Stimulated activated CD8-positive, alpha-beta memory T cell treated with anti-CD3 and anti-CD28 coated beads, Interleukin-12 subunit alpha, Interleukin-12 subunit beta, amount 100 ng/mL, for 24 hours (primary cell): ENCODE results near the gene TMEM41B.
"Not testable (repeated sequence)": the region's sequence is repeated elsewhere in the genome, so short reads cannot be mapped to it uniquely, and the experiment has no call there.

Source experiments
- DNase-seq: peaks from one replicate; pipeline ENCODE4 v3.0.0-alpha.2; 2020; ENCODE audit errors: extremely low read depth

TMEM41B gene

DNA sequence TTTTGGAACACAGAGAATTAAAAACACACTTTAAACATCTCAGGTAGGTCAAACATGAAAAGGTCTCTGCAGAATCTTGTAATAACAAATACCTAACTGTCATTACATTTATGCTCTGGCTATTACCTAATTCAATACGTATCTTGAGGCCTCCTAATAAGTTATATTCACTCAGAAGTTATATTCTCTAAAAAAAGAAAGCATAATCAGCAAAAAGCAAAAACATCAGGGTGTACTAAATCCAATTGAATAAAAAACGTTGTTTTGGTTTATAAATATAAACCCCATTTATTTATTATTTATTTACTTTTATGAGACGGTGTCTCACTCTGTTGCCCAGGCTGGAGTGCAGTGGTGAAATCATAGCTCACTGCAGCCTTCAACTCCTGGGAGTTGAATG is 10.2 kb downstream of the TMEM41B start:
- DNase-seq: no peak

DNA sequence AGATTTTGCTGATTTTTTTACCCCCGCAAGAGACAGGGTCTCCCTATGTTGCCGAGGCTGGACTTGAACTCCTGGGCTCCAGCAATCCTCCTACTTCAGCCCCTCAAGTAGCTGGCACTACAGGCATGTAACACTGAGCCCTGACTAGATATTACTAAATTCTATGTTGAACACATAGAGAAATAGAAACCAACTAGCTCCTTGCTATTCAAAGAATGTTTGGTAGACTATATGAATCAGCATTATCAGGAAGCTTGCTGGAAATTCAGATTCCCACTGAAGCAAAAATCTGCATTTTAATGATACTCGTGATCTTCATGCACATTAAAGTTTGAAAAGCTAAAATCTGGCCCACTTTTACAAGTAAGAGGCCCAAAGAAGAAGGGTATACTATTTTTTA is 11.9 kb downstream of the TMEM41B start:
- DNase-seq: no peak

DNA sequence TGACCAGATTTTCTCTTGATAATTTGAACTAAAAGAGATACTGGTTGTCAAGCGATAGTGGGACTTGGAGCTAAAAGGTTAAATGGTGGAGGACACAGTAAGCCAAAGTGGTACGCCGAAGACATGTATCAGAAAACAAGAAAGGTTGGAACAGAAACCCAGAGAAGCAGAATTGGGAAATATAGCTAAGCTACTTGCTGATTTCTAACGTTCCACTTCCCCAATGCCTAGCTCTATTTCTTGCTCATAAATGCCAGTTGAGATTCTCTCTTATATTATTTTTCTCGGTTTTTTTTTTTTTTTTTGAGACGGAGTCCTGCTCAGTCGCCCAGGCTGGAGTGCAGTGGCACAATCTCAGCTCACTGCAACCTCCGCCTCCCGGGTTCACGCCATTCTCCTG is 12.7 kb downstream of the TMEM41B start:
- DNase-seq: no peak

DNA sequence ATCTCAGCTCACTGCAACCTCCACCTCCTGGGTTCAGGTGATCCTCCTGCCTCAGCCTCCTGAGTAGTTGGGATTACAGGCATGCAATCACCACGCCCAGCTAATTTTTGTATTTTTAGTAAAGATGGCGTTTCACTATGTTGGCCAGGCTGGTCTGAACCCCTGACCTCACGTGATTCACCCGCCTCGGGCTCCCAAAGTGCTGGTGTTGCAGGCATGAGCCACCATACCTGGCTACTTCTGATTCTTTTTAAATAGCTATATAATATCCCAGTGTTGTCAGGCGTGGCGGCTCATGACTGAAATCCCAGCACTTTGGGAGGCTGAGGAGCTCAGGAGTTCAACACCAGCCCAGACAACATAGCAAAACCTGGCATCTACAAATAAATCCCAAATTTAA is 20.7 kb downstream of the TMEM41B start:
- no peak for DNase-seq

DNA sequence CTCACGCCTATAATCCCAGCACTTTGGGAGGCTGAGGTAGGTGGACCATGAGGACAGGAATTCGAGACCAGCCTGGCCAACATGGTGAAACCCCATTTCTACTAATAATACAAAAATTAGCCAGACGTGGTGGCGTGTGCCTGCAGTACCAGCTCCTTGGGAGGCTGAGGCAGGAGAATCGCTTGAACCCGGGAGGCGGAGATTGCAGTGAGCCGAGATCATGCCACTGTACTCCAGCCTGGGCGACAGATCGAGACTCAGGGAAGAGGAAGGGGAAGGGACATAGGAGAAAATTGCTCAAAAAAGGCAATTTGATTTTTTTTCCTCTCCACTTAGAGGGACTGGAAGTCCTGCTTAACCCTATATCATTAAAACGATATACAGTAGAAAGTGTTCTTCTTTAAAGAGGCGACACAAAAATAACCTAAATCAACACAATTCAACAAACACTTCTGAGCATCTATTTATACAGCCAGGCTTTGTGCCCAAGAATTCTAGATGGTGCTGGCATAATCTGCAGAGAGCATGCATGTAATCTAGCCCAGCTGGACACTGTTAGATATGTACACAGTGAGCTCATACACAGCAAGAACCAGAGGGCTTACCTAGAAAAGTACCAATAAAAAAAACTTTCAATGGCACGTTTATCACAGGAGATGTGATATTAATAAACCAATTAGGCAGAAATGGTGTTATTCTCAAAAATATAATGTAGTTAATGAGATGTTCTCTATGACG is 28.4 kb downstream of the TMEM41B start:
- DNase-seq: no peak

DNA sequence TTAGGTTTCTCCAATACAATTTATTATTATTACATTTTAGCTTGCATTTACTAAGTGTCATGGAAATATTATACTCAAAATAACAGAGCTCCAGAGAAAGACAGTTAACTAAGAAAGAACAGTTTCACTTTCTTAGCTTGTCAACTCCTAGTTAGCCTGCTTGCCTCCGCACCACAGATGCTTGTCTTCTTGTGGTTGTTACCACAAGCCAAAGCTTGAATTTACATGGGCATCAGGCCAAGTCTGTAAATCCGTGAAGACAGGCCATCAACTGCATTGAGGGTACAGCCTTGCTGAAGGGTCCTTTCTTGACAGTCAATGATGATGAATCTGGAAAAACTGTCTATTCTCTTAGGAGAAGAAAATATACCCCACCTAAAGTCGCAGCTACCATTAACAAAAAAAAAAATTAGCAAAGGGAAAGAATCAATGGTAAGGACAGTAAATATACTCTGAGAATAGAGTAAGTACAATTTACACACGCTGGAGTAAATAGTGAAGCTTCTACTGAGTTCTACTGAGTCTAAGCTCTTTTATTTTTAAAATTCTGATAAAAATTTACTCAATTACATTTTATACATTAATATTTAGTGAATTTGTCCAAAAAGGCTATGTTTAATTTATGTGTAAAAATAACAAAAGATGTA is 33.6 kb downstream of the TMEM41B start:
- no peak for DNase-seq

DNA sequence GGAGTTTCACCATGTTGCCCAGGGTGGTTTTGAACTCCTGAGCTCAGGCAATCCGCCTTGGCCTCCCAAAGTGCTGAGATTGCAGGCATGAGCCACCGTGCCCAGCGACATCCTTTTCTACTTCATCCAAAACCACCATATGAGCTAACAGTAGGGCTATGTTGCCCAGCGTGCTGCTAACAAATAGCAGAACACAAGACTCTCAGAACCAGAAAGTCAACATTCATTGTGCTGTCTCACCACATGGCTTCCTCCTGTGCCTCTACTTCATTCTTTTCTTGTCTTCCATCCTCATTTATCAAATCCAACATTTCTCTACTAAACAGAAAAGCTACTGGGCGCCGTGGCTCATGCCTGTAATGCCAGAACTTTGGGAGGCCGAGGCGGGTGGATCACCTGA is 37.2 kb downstream of the TMEM41B start:
- no peak for DNase-seq

DNA sequence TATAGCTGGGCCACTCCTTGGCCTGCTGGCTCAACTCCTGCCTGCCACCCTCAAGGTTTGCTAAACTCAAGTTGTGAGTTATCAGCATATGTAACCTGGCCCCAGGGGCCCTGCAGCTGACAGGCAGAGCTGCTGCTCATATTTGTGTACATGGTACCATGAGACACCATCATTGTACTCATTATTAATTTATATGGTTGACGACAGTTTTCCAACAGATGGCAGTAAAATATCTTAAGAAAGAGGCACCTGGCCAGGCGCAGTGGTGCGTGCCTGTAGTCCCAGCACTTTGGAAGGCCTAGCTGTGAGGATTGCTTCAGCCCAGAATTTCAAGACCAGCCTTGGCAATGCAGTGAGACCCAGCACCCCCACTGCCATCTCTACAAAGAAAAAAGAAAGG is 37.8 kb downstream of the TMEM41B start:
- no peak for DNase-seq

DNA sequence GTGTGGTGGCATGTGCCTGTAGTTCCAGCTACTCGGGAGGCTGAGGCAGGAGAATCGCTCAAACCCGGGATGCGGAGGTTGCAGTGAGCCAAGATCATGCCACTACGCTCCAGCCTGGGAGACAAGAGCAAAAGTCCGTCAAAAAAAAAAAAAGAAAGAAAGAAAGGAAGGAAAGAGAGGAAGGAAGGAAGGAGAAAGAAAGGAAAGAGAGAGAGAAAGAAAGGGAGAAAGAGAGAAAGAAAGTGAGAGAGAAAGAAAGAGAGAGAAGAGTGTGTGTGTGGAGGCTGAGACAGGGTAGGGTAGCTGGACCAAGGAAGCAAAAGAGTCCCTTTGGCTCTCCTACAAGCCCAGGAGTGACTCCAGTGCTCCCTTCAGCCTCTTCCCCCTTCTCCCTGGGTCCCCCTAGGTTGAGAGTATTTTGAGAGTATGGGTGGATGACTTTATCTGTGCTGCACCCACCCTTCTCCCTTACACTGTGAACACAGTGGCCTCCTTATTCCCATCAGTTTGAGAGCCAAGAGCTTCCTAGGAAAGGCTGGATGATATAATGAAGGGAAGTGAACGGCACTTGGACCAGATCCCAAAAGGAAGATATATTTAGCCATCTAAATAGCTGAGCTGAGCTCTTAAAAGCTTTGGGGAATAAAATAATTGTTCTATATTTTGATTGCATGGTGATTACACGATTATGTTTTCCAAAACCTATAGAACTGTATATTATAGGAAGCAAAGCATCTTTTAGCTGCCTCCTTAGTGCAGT is 39.7 kb downstream of the TMEM41B start:
- DNase-seq: no peak

DNA sequence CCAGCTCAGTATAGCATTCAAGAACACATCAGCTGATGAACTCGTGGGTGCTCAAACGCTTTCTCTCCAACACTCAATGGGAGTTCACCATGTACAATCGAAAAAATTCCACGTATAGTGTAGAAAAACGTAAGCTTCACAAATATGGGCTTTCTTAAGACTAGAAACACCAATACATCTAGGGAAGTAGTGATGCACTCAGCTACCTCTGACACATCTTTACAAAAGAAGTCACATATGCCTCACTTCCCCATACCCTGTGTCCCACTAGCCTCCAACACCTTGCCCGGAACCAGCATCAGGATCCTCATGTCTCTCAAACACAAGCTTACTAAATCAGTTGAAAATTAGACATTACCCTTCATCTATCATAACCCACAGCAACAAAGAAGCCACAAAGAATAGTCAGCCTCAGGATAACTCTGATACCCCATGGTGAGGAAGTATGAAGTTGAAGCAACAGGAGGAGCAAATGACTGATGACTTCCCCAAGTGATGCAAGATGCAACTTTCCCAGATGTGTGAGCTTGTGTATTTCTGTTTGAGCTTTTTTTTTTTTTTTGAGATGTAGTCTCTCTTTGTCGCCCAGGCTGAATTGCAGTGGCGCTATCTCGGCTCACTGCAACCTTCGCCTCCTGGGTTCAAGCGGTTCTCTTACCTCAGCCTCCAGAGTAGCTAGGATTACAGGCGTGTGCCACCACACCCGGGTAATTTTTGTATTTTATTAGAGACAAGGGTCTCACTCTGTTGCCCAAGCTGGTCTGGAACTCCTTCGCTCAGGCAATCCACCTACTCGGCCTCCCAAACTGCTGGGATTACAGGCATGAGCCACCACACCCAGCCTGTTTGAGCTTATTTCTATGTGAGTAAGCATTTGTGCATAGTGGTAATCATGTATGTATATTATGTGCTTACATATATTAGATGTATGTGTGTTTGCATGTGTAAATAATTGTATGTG is 40.7 kb downstream of the TMEM41B start:
- no peak for DNase-seq

DNA sequence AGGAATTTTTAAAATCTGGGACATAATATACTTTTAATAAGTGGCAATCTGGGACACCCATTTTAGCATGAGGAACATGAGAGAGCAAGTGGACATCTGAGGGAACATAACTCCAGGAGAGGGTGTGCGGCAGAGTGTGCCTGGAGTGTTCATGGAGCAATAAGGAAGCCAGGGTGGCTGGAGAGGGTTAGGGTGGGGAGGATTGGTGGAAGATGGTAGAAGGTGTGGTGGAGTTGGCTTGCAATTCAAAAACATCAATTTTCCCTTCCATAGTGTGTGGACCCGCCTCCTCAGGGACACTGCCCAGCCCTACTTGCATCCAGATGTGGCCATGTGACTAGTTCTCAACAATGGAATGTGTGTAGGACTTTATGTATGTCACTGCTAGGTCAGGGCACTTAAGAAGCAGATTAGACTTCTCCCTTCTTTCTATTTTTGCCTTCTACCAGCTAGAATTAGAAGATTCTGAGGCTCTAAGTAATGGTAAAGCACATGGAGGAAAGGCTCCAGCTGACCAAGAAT is 44.8 kb downstream of the TMEM41B start:
- DNase-seq: no peak

DNA sequence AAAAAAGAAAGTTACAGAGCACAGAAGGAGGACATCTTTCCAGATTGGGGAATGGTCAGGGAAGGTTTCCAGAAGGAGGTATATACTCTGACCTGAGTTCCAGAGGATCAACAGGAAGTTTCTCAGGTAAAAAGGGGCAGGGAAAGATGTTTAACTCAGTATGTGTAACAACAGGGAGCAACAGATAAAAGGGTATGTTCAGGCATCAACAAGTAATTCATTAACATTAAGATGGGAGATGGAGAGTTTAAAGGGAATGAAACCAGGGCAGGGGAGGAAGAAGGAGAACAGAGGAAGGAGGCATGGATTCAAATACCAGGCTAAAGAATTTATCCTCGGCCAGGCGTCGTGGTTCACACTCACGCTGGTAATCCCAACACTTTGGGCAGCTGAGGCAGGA is 46.7 kb downstream of the TMEM41B start:
- DNase-seq: no peak

DNA sequence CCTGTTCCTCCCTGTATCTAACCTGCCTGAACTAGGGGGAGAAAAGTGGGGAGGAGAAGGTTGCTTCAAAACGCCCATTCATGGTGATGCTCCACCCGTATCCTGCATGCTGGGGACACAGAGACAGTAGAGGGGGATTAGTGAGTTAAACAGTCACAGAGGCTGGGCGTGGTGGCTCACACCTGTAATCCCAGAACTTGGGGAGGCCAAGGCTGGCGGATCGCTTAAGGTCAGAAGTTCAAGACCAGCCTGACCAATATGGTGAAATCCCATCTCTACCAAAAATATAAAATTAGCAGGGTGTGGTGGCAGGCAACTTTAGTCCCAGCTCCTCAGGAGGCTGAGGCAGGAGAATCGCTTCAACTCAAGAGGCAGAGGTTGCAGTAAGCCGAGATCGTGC is 47.5 kb downstream of the TMEM41B start:
- no peak for DNase-seq

DNA sequence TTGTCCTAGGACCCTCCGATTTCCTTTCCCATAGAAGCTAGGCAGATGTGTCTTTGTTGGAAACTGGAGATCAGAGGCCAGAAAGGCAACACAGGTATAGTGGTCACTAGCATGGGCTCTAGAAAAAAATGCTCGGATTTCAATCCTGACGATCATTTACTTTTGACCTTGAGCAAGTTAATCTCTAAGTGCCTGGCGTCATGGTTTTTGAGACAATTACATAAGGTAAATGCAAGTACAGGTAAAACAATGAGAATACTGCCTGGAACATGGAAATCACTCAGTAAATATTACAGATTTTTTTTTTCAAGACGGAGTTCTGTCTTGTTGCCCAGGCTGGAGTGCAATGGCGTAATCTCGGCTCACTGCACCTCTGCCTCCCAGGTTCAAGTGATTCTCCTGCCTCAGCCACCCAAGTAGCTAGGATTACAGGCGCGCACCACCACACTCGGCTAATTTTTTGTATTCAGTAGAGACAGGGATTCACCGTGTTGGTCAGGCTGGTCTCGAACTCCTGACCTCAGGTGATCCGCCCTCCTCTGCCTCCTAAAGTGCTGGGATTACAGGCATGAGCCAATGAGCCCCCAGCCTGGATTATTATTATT is 48.2 kb downstream of the TMEM41B start:
- DNase-seq: no peak

DNA sequence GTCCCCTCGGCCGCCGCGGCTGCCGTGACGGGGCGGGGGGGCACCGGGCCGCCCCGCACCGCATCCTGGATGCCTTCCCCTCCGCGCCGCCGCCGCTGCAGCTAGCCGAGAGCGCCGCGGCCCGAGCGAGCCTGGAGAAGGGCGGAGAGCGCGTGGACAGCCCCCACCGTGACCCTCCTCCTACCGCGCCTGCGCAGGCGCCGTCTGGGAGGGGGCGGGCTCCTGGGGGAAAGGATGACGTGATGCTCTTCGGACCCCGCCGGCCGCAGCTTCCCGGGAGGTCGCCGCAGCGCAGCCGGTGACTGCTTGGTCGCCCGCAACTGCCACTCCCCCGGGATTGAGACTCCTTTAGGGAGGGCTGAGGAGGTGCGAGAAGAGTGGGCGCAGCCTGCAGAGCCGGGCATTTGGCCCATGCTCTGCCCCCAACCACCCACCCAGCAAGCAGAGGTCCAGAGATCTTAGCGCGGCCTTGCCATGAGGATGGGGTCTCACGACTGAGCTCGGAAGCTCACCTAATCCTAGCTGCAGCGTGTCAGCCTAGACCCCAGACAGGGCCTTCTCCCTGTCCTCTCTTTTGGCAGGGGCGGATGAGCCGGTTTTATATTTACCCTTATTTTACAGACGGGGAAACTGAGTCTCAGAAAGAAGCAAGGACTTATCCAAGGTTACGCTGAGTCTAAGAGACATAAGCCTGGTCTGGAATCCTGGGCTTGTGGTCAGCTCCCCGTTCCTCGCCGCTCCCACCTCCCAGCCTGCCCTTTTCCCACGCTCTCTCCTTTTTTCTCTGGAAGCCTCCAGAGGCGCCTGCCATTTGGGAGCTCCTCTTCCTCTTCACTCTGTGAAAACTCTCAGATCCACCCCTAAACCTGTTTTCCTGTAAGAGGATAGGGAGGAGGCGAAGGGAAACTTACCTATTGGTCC is 48.9 kb downstream of the TMEM41B start, which contains the start of gene DENND5A:
TSS of gene DENND5A (minus strand) at position 140 of the 921 bp plus-strand sequence. CDS start 281 bp downstream, outside the sequence.
- no peak for DNase-seq

DNA sequence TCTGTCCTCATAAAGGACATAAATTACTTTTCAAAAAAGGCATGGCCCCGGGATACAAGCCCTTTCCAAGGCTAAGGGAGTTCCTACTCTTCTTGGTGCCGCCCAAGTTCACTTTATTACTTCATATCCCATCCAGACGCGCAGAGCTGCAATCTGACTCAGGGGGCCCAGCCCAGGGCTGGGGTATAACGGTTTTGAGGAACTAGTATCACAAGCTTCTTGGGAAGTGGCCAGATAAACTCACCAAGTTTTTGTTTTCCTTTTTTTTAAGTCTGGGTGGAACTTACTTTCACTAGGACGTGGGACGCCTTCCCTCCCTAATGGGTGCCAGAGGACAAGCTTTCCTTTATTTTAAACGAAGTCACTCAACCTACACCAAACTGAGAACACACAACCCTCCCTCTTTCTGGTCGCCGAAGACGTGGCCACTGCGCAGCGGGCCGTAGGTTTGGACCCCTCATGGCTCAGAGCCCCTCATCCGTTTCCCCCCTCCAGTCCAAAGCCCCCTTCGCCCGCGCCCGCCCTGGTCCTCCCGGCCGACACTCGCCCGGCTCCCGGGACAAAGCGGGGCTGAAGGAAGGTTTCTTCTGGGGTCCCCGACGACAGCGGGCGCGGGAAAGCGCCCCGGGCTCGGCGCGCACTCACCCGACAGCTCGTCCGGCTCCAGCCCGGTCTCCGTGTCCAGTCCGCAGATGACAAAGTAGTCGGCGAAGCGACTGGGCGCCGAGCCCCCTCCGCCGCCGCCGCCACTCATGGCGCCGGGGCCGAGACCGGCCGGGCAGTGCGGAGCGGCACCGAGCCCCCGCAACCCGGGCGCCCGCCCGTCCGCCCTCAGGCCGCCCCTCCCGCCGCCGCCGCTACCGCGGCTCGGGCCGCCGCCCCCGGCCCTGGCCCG is 49.8 kb downstream of the TMEM41B start:
- no peak for DNase-seq

DNA sequence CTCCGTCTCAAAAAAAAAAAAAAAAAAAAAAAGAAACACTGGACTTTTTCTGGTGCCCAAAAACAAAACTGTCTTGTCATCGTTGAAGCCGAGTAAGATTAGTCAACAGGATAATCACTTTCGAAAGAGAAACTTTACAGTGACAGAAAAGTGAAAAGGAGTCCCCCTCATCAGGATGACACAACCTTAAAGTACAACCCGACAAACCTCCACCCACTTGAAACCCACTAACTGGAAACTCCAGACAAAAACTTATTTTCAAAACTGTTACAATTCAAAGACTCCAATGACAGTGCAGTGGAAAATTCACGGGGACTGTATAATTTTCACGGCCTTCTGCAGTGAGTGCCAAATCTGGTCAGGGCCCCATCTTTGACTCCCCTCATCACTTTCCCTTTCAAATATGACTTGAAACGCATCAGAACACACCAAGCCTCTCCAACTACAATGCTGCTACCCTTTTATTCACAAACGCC is 50.5 kb downstream of the TMEM41B start:
- no peak for DNase-seq

DNA sequence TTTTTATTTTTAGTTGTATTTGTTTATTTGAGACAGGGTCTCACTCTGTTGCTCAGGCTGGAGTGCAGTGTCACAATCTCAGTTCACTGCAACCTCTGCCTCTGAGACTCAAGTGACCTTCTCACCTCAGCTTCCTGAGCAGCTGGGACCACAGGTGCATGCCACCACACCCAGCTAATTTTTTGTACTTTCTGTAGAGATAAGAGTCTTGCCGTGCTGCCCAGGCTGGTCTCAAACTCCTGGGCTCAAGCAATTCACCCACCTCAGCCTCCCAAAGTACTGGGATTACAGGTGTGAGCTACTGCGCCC is 53.6 kb downstream of the TMEM41B start:
- not testable (repeated sequence) for DNase-seq
